GM23338 (cell line): Measurements from ENCODE around the gene MAST2. TPM values are rescaled to one million over a fixed set of nuclear protein-coding genes. Genes with fewer than 3 reads are reported as not detected.

Experiments
- ATAC-seq: fragments of 200-7000 bp; cut with Tn5 transposase; 3 replicates; pipeline ENCODE4 v1.9.1; 2020
- DNase-seq: peaks from one replicate; pipeline ENCODE4 v3.0.0-alpha.2; 2015; ENCODE audit warnings: low spot score
- H2AFZ ChIP-seq: fragments of 200-600 bp; sonication (generic); 2 replicates; pipeline ENCODE4 v1.8.0; 2016; ENCODE audit warnings: antibody characterized with exemption, mild to moderate bottlenecking, moderate library complexity
- H3F3A ChIP-seq: fragments of 200-600 bp; sonication (generic); replicated peaks from 2 replicates; pipeline ENCODE4 v1.8.0; 2017; ENCODE audit warnings: antibody characterized with exemption, mixed run types, low read depth
- H3K27ac ChIP-seq: fragments of 200-600 bp; sonication (generic); 2 replicates; pipeline ENCODE4 v1.6.1; 2016; ENCODE audit warnings: low read depth
- H3K27me3 ChIP-seq: fragments of 200-600 bp; sonication (generic); 2 replicates; pipeline ENCODE4 v1.8.0; 2016; ENCODE audit warnings: mild to moderate bottlenecking, mixed run types, moderate library complexity; ENCODE audit not compliant: insufficient read depth
- H3K36me3 ChIP-seq: fragments of 200-600 bp; sonication (generic); 2 replicates; pipeline ENCODE4 v1.8.0; 2016; ENCODE audit warnings: mild to moderate bottlenecking; ENCODE audit not compliant: insufficient read depth
- H3K4me1 ChIP-seq: fragments of 200-600 bp; sonication (generic); 2 replicates; pipeline ENCODE4 v1.8.0; 2016; ENCODE audit warnings: mild to moderate bottlenecking, moderate library complexity; ENCODE audit not compliant: insufficient read depth
- H3K4me2 ChIP-seq: fragments of 200-600 bp; sonication (generic); 2 replicates; pipeline ENCODE4 v1.7.1; 2017; ENCODE audit warnings: mixed run types
- H3K4me3 ChIP-seq: fragments of 200-600 bp; sonication (generic); 2 replicates; pipeline ENCODE4 v1.6.1; 2016; ENCODE audit warnings: mixed run types
- H3K79me2 ChIP-seq: fragments of 200-600 bp; sonication (generic); replicated peaks from 2 replicates; pipeline ENCODE4 v1.8.0; 2017; ENCODE audit warnings: mild to moderate bottlenecking; ENCODE audit not compliant: insufficient read depth
- H3K9me2 ChIP-seq: fragments of 200-600 bp; sonication (generic); 2 replicates; pipeline ENCODE4 v1.8.0; 2017; ENCODE audit not compliant: insufficient read depth
- H4K20me1 ChIP-seq: fragments of 200-600 bp; sonication (generic); replicated peaks from 2 replicates; pipeline ENCODE4 v1.8.0; 2017; ENCODE audit warnings: mild to moderate bottlenecking; ENCODE audit not compliant: insufficient read depth
- H3K27ac Mint-ChIP-seq: 2 replicates; pipeline ENCODE4 v1.8.0; 2020; ENCODE audit warnings: inconsistent platforms, mild to moderate bottlenecking, moderate library complexity, mixed read lengths
- H3K27me3 Mint-ChIP-seq: 3 replicates; pipeline ENCODE4 v1.8.0; 2022; ENCODE audit warnings: low read depth, mild to moderate bottlenecking, moderate library complexity, mixed read lengths, inconsistent platforms; ENCODE audit not compliant: insufficient read depth, poor library complexity
- H3K36me3 Mint-ChIP-seq: 3 replicates; pipeline ENCODE4 v1.8.0; 2021; ENCODE audit warnings: low read depth, mild to moderate bottlenecking, inconsistent platforms, moderate library complexity, mixed read lengths
- H3K4me1 Mint-ChIP-seq: 3 replicates; pipeline ENCODE4 v1.8.0; 2020; ENCODE audit warnings: mild to moderate bottlenecking, inconsistent platforms, mixed read lengths
- H3K4me3 Mint-ChIP-seq: 3 replicates; pipeline ENCODE4 v1.8.0; 2021; ENCODE audit warnings: moderate library complexity, mild to moderate bottlenecking, inconsistent platforms, mixed read lengths
- H3K9me3 Mint-ChIP-seq: 3 replicates; pipeline ENCODE4 v1.8.0; 2020; ENCODE audit warnings: moderate library complexity, mild to moderate bottlenecking, inconsistent platforms, mixed read lengths
- CREB1 ChIP-seq: fragments of 250-450 bp; sonication (Bioruptor Pico); IDR thresholded peaks from 2 replicates; pipeline ENCODE4 v1.5.0; 2020; ENCODE audit warnings: low read depth, mild to moderate bottlenecking, moderate library complexity
- EZH2 ChIP-seq: fragments of 200-600 bp; sonication (generic); IDR thresholded peaks from one replicate; pipeline ENCODE4 v1.8.0; 2017; ENCODE audit warnings: antibody characterized with exemption, mild to moderate bottlenecking, low read depth; ENCODE audit not compliant: unreplicated experiment
- EZH2phosphoT487 ChIP-seq: fragments of 200-600 bp; sonication (generic); IDR thresholded peaks from one replicate; pipeline ENCODE4 v1.8.1; 2018; ENCODE audit warnings: antibody characterized with exemption; ENCODE audit not compliant: unreplicated experiment
- JUNB ChIP-seq: IDR thresholded peaks from one replicate; pipeline ENCODE4 v1.6.1; 2016; ENCODE audit warnings: antibody characterized with exemption; ENCODE audit not compliant: unreplicated experiment
- POLR2AphosphoS5 ChIP-seq: IDR thresholded peaks from 2 replicates; pipeline ENCODE4 v1.6.1; 2016; ENCODE audit warnings: antibody characterized with exemption, low read depth
- REST ChIP-seq: IDR thresholded peaks from one replicate; pipeline ENCODE4 v1.6.1; 2018; ENCODE audit warnings: antibody characterized with exemption; ENCODE audit not compliant: unreplicated experiment
- STAT1 ChIP-seq: IDR thresholded peaks from one replicate; pipeline ENCODE4 v1.6.1; 2016; ENCODE audit warnings: antibody characterized with exemption; ENCODE audit not compliant: unreplicated experiment
- ZNF114 ChIP-seq: fragments of 250-450 bp; sonication (Bioruptor Pico); IDR thresholded peaks from 2 replicates; pipeline ENCODE4 v1.5.0; 2020; ENCODE audit warnings: mild to moderate bottlenecking, moderate library complexity
- ZNF331 ChIP-seq: fragments of 250-450 bp; sonication (Bioruptor Pico); IDR thresholded peaks from 2 replicates; pipeline ENCODE4 v1.5.0; 2020; ENCODE audit warnings: low read depth, mild to moderate bottlenecking, moderate library complexity
- ZNF462 ChIP-seq: fragments of 250-450 bp; sonication (Bioruptor Pico); IDR thresholded peaks from 2 replicates; pipeline ENCODE4 v1.5.0; 2020; ENCODE audit warnings: mild to moderate bottlenecking, moderate library complexity
- polyA plus RNA-seq: library from polyadenylated mRNA; unstranded; fragments of >200 nt; fragmentation: Nextera tagmentation; extraction: Ambion mirVana; gene quantifications from 2 replicates; pipeline ENCODE4 v1.2.1, GENCODE V29; 2016
- total RNA-seq: library from RNA; depleted of rRNA; stranded (reverse); fragments of >200 nt; shearing (Covaris generic); gene quantifications from 2 replicates; pipeline ENCODE4 v1.2.3, GENCODE V29; 2014

The MAST2 gene
- total and polyA plus RNA-seq, 2 experiments from 2014 or later = 11.5 to 57.7 TPM

- H3K4me2 ChIP-seq = no peak overlapping the region
- ATAC-seq (no peak), DNase-seq (no peak)
- H3K4me1 ChIP-seq = no peaks in the 10 kb centered on the region
- H3K36me3 Mint-ChIP-seq = peaks cover 70% of the 10 kb centered on the region
- H3K79me2 ChIP-seq = no peaks in the 10 kb centered on the region
- H3F3A ChIP-seq = no peaks in the 10 kb centered on the region
- no peaks in the 10 kb centered on the region for H3K9me3 Mint-ChIP-seq
- H3K27ac Mint-ChIP-seq = no peak overlapping the region
- no peaks in the 10 kb centered on the region for H3K27me3 Mint-ChIP-seq
- H3K4me1 Mint-ChIP-seq = no peaks in the 10 kb centered on the region
- H3K27ac ChIP-seq = no peak overlapping the region
- H3K4me3 Mint-ChIP-seq = no peak overlapping the region
- no peak overlapping the region for H3K4me3 ChIP-seq
- no peaks in the 10 kb centered on the region for H3K9me2 ChIP-seq
- no peaks in the 10 kb centered on the region for H4K20me1 ChIP-seq
- TF ChIP-seq EZH2 = no peak
- no peak for TF ChIP-seq ZNF114
- TF ChIP-seq ZNF462 = no peak
- H3K36me3 ChIP-seq = peaks cover 7% of the 10 kb centered on the region
- no peaks in the 10 kb centered on the region for H3K27me3 ChIP-seq
- no peak overlapping the region for H2AFZ ChIP-seq
These were observed 224.6 kb downstream of the MAST2 start for GRCh38 chr1:46027788-46028573.

GRCh38 chr1:46030074-46030870, 226.9 kb downstream of the MAST2 start:
- no peaks in the 10 kb centered on the region for H3K36me3 ChIP-seq
- no peaks in the 10 kb centered on the region for H3K79me2 ChIP-seq
- DNase-seq (no peak), ATAC-seq (no peak)
- H3K4me3 ChIP-seq = no peak overlapping the region
- H3K4me1 Mint-ChIP-seq = no peaks in the 10 kb centered on the region; the same call in 2 of the 3 replicates
- H3K4me3 Mint-ChIP-seq = no peak overlapping the region
- no peaks in the 10 kb centered on the region for H3K9me2 ChIP-seq
- H3F3A ChIP-seq = no peaks in the 10 kb centered on the region
- H3K9me3 Mint-ChIP-seq = no peaks in the 10 kb centered on the region
- no peak overlapping the region for H3K27ac Mint-ChIP-seq
- H3K27me3 Mint-ChIP-seq = peaks cover 9% of the 10 kb centered on the region
- peaks cover 52% of the 10 kb centered on the region for H3K36me3 Mint-ChIP-seq
- H3K27me3 ChIP-seq = no peaks in the 10 kb centered on the region
- no peak overlapping the region for H3K4me2 ChIP-seq
- no peaks in the 10 kb centered on the region for H3K4me1 ChIP-seq
- H2AFZ ChIP-seq = no peak overlapping the region
- H3K27ac ChIP-seq = no peak overlapping the region
- H4K20me1 ChIP-seq = no peaks in the 10 kb centered on the region
- no peak for TF ChIP-seq EZH2phosphoT487
- no peak for TF ChIP-seq ZNF331 (CRISPR knock-in tag)
- no peak for TF ChIP-seq STAT1
- no peak for TF ChIP-seq REST
- no peak for TF ChIP-seq JUNB
- TF ChIP-seq CREB1 (CRISPR knock-in tag) = no peak
- no peak for TF ChIP-seq EZH2
- TF ChIP-seq POLR2AphosphoS5 = no peak
